NCI-H82 (cell line): ENCODE results near the gene ATP10A.

ENCODE experiments used
- DNase-seq: peaks from one replicate; lab custom pipeline; 2025; lab: John Stamatoyannopoulos, UW

Gene ATP10A

DNA sequence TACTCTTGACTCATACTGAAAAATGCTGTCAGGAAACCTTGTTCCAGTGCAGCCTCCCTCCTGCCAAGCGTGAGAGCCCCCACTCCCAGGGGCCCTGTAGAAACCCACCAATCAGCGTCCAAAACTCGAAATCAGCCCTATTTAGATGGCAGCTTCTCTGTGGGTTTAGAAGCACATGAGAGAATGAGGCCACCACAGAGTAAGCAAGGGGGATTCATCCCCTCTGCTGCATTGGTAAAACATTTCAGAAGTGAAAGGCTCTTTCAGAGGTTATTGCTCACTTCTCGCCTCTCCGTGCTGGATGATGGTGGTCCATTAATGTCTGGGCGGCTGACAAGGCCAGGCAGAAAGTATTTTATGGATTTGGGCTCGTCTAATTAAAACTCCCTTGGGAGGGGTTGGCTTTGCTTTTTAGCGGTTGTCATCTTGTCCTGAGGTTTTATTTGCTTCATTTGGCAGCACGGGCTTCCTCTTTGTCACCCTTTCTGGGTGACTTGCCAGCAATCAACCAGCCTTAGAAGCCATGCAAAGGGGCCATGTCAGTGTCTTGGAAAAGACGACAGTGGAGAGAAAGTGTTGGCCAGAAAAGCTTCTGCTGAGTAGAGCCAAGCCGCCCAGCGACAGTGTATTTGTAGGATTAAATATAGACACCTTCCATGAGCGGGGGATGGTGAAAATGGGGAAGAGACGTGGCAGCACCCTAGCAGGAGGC lies 145.5 kb downstream of the ATP10A start:
- DNase-seq = peak; percentile 64

GRCh38 chr15:25717127-25717456 lies 146.0 kb downstream of the ATP10A start:
- no peak for DNase-seq

- no peak for DNase-seq
These were observed 146.6 kb downstream of the ATP10A start for GRCh38 chr15:25716414-25717126.

GRCh38 chr15:25715536-25716413 lies 147.4 kb downstream of the ATP10A start:
- peak; percentile 77 for DNase-seq

GRCh38 chr15:25714538-25714840 lies 148.6 kb downstream of the ATP10A start:
- DNase-seq = no peak

DNA sequence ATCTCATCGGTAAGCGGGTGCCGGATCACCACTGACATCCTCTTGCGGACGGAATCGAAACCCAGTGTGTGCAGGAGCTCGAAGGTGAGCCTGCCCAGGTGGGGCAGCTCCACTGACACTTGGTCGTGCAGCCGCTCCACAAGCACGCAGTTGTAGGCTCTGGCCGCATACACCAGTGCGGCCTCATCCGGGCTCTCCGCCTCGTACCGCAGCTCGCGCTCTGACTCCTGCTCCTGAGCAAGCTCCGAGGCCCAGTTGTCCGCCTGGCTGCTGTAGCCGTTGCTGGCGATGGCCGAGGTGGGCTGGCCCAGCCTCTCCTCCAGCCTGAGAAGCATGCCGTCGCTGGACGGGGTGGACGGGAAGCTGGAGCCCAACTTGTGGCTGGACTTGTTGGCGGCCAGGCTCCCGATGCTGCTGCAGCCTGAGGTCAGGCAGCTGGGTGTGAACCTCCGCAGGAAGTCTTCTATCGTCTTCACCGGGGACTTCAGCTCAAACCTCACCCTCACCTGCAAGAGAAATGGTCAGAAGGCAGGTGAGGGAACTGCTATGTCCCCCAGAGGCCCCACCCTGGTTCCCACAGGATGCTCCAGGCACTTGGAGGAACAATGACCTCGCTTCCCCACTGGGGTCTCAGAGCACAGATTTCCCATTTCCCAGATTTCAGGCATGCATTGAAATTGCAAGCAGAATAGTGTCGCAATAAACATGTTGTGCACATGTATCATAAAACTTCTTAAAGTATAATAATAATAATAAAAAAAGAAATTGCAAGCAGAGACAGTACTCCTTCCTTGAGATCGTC lies 149.2 kb downstream of the ATP10A start:
- no peak for DNase-seq

DNA sequence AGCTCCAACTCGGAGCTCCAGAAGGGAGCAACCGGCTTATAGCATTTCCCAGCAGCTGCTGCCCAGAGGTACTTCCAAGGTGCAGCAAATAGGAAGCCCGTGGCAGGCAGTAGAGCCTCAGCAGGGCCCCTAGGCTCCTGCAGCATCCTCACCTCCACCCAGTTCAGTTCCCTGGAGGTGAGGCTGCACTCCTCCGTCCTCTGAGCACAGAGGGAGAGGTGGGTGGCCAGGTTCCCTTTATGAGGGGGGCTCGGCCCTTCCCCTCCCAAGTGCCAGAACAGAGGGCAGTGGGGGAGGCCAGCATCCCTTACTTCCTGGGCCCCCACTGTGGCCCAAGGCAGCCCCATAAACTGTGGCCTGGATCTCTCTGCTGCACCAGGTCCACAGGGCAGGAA lies 150.2 kb downstream of the ATP10A start:
- DNase-seq = no peak

- DNase-seq = no peak
These were observed 150.8 kb downstream of the ATP10A start for GRCh38 chr15:25712192-25712960.

- DNase-seq = no peak
These were observed 151.4 kb downstream of the ATP10A start for GRCh38 chr15:25711691-25712090.

DNA sequence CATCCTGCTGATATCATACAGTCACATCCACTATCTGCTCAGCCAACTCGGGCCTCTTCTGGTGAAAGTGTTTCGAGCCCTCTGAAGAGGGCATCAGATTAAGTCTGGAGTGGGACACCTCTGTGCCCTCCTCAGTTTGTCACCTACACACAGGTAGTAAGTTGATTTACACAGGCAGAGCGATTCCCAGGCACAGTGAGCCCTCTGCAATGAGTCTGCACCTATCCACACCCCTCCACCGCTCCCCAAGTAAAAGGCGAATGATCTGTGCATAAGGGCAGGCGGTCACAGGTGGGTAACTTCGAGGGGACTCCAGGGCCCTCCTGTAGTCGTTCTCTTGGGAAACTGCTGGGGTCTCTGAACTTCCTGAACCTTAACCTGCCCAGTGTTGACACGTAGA lies 152.0 kb downstream of the ATP10A start:
- DNase-seq = no peak

DNA sequence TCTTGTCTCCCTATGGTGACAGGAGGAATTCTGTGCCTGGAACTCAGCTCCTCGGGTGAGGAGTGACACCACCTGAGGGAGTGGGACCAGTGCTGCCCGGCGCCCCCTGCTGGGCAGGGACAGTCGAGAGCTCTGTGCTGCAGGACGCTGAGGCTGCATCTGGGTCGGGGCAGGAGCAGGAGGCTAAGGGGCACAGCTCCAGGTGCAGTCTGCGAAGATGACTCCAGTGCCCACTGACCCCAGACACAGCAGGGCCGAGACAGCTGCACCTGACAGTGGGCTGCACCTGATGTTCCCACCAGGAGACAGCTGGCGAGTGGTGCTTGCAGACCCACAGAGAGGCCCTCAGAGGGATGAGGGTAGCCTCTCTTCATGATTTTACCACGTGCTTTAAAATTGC lies 152.9 kb downstream of the ATP10A start:
- peak; percentile 77 for DNase-seq

DNA sequence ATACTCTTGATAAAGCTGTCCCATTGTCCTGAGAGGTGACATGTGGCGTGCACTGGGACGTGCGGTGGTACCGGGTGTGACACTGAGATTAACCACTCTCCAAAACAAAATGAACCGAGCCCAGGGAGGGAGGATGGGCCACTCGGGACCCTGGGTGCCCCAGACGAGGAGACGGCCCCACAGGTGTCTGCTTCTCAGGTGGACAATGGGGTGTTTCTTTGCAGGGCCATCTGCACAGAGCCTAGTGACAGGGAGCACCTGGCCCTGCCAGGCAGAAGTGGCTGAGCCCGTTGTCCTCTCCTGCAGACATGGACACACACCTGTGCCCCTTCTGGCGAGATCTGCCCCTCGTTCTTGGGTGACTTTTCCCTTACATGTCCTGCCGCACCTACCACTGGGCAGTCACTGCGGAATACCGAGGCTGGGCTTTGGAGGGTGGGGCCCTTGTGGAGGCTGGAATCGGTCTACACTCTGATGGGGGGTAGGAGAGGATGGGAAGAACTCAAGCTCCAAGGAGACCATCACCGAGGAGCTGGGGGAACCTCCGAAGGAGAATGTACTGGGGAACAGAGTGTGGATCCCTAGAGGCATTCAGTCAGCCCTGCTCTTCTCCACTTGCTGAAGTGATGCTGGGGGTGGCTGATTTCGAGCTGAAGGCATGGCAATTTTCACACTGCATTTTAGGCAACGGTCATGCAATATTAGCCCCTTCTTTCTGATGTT lies 153.5 kb downstream of the ATP10A start:
- no peak for DNase-seq

DNA sequence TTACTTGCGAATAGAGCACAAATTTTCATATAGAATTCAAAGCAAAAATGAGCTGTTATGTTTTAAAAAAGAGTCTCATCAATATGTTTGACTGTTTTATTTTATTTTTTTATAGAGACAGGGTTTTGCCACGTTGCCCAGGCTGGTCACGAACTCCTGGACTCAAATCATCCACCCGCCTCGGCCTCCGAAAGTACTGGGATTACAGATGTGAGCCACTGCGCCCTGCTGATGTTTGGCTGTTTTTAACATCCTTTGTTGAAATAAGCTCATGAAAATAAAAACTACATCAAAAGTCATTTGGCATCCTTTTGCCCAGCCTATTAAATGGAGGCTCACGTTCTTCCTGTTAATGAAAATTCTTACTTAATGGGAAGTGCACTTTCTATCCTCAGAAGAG lies 154.7 kb downstream of the ATP10A start:
- DNase-seq = no peak

DNA sequence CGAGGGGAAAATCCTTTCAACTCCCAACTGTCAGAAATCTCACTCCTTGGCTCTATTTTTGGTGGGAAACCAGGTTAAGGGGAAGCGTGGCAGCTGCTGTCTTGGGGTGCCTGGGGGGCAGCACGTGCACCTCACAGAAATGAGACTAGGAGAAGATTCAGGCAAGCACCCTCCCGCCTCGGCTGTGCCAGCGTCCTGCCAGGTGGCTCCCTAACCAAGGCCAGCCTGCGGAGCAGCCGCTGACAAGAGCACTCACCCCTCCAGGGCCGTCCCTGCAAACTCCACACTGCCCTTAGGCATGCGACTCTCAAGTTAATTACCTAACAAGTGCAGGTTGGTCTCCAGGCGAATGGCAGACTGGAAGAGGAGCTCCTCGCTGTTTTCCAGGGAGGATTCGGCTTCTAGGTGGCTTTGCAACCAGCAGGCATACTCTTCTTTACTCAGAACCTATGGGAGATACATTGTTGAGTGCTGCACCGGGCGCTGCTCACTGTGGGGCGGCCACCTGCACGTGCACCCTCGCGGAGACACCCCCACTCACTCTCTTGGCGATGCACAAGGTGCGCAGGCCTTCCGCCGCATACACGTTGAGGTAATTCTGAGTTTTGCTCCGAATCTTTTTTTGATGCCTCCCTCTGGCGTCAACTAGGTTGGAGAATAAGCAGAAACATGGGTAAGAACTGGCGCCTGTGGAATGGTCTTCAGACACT lies 155.3 kb downstream of the ATP10A start:
- DNase-seq = no peak

- no peak for DNase-seq
These were observed 156.8 kb downstream of the ATP10A start for GRCh38 chr15:25706176-25706955.

GRCh38 chr15:25705433-25706115 lies 157.6 kb downstream of the ATP10A start:
- DNase-seq = no peak

- DNase-seq = no peak
These were observed 159.4 kb downstream of the ATP10A start for GRCh38 chr15:25703726-25704125.

GRCh38 chr15:25701721-25702465 lies 161.2 kb downstream of the ATP10A start:
- no peak for DNase-seq
